ENCODE results near the gene RASAL2.

DNA sequence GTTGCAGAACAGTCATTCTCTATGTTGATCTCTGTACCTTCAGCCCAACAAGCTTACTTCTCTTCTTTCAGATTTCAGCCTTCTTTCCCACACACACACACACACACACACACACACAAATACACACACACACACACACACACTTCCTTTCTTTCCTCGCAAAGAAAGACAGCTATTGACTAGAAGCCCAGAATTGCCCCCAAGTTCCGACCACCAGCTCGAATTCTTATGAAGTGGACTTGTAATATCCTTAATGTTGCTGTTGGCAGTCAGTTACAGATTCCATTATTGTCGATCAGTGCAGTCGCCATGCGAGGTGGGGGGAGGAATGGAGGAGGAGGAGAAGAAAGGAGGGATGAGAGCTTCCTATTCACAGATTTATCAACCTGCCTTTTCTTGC, 277.3 kb downstream of the RASAL2 start:
- no peak for TF ChIP-seq EZH2 (IDR thresholded peaks at IDR 0.05; ENCODE audit: borderline replicate concordance, low read length)
- TF ChIP-seq, protein P1, sequence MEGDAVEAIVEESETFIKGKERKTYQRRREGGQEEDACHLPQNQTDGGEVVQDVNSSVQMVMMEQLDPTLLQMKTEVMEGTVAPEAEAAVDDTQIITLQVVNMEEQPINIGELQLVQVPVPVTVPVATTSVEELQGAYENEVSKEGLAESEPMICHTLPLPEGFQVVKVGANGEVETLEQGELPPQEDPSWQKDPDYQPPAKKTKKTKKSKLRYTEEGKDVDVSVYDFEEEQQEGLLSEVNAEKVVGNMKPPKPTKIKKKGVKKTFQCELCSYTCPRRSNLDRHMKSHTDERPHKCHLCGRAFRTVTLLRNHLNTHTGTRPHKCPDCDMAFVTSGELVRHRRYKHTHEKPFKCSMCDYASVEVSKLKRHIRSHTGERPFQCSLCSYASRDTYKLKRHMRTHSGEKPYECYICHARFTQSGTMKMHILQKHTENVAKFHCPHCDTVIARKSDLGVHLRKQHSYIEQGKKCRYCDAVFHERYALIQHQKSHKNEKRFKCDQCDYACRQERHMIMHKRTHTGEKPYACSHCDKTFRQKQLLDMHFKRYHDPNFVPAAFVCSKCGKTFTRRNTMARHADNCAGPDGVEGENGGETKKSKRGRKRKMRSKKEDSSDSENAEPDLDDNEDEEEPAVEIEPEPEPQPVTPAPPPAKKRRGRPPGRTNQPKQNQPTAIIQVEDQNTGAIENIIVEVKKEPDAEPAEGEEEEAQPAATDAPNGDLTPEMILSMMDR (conservative IDR thresholded peaks at IDR 0.05 in 1 of 2, IDR thresholded peaks at IDR 0.05 in 1 of 2; ENCODE audit: extremely low read depth in 1 of 2, insufficient read depth in 1 of 2, low read depth in 1 of 2, low read length in 2 of 2): no peak

Data from mammary epithelial cell (primary cell).